ENCODE measurements around the gene UBE2D2. TPM values are rescaled to one million over a fixed set of nuclear protein-coding genes. Genes with fewer than 3 reads are reported as not detected.

Gene UBE2D2
- total and polyA plus RNA-seq, 2 of the 13 experiments (the other 11 are each of a cell fraction or from before 2014, with no cell fraction given), result 79.1 to 109 TPM

DNA sequence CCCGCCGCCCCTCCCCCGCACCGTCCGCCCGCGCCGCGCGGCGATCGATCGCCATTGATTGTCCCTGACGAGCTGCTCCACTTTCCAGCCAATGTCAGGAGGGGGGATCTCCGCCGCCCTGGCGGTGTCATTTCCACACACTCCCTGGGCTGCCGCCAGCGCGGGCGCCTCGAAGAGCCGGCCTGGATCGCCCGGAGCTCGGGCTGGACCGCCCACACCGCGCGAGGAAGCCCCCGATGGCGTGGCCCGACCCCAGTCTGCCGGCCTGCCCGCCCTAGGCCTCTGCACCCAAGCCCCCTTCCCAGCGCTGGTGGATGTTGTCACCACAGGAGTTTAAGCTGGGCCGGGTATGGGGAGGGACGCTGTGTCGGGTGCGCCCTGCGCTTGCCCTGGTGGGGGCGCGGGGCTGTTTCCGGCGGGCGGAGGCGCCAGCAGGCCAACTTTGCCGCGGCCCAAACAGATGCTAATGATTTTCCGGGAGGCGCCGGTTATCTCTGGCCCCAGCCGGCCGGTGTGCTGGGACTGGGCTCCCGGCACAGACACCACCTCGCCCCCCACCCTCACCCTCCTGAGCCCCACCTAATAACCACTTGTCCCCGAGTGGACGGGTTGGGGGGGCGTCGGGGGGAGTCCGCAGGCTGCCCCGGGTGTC, 76.4 kb downstream of the UBE2D2 start (continued):
- TF ChIP-seq, protein P1, sequence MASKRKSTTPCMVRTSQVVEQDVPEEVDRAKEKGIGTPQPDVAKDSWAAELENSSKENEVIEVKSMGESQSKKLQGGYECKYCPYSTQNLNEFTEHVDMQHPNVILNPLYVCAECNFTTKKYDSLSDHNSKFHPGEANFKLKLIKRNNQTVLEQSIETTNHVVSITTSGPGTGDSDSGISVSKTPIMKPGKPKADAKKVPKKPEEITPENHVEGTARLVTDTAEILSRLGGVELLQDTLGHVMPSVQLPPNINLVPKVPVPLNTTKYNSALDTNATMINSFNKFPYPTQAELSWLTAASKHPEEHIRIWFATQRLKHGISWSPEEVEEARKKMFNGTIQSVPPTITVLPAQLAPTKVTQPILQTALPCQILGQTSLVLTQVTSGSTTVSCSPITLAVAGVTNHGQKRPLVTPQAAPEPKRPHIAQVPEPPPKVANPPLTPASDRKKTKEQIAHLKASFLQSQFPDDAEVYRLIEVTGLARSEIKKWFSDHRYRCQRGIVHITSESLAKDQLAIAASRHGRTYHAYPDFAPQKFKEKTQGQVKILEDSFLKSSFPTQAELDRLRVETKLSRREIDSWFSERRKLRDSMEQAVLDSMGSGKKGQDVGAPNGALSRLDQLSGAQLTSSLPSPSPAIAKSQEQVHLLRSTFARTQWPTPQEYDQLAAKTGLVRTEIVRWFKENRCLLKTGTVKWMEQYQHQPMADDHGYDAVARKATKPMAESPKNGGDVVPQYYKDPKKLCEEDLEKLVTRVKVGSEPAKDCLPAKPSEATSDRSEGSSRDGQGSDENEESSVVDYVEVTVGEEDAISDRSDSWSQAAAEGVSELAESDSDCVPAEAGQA (IDR thresholded peaks at IDR 0.05; ENCODE audit: low read depth), result no peak
- TF ChIP-seq, protein P1 (CRISPR knock-in tag; IDR thresholded peaks at IDR 0.05; ENCODE audit: borderline replicate concordance), result 0 out of 2 replicates have a peak, but pooled peaks have one; percentile 60
- TF ChIP-seq NFKB2 (CRISPR knock-in tag; IDR thresholded peaks at IDR 0.05; ENCODE audit: borderline replicate concordance) (no peak), SKI (IDR thresholded peaks at IDR 0.05; ENCODE audit: partially characterized antibody) (peak; percentile 95), REL (CRISPR knock-in tag; conservative IDR thresholded peaks at IDR 0.05) (peak; percentile 77), ZNF839 (CRISPR knock-in tag; IDR thresholded peaks at IDR 0.05; ENCODE audit: borderline replicate concordance) (peak; percentile 52; the same call in 1 of the 2 replicates), EHMT2 (IDR thresholded peaks at IDR 0.05; ENCODE audit: borderline replicate concordance, low read depth, low read length) (no peak), STAT5B (CRISPR knock-in tag; IDR thresholded peaks at IDR 0.05) (no peak), NFE2L2 (IDR thresholded peaks at IDR 0.05; ENCODE audit: low read length) (no peak), ZNF232 (CRISPR knock-in tag; IDR thresholded peaks at IDR 0.05; ENCODE audit: borderline replicate concordance) (0 out of 2 replicates have a peak, but pooled peaks have one; percentile 42)
- TF ChIP-seq, protein P2, sequence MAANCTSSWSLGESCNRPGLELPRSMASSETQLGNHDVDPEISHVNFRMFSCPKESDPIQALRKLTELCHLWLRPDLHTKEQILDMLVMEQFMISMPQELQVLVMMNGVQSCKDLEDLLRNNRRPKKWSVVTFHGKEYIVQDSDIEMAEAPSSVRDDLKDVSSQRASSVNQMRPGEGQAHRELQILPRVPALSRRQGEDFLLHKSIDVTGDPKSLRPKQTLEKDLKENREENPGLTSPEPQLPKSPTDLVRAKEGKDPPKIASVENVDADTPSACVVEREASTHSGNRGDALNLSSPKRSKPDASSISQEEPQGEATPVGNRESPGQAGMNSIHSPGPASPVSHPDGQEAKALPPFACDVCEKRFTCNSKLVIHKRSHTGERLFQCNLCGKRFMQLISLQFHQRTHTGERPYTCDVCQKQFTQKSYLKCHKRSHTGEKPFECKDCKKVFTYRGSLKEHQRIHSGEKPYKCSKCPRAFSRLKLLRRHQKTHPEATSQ (CRISPR knock-in tag; IDR thresholded peaks at IDR 0.05; ENCODE audit: borderline replicate concordance), result 0 out of 2 replicates have a peak, but pooled peaks have one; percentile 78
- TF ChIP-seq, protein P3, sequence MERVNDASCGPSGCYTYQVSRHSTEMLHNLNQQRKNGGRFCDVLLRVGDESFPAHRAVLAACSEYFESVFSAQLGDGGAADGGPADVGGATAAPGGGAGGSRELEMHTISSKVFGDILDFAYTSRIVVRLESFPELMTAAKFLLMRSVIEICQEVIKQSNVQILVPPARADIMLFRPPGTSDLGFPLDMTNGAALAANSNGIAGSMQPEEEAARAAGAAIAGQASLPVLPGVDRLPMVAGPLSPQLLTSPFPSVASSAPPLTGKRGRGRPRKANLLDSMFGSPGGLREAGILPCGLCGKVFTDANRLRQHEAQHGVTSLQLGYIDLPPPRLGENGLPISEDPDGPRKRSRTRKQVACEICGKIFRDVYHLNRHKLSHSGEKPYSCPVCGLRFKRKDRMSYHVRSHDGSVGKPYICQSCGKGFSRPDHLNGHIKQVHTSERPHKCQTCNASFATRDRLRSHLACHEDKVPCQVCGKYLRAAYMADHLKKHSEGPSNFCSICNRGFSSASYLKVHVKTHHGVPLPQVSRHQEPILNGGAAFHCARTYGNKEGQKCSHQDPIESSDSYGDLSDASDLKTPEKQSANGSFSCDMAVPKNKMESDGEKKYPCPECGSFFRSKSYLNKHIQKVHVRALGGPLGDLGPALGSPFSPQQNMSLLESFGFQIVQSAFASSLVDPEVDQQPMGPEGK (CRISPR knock-in tag; IDR thresholded peaks at IDR 0.05), result peak; percentile 89
- TF ChIP-seq, protein P4, sequence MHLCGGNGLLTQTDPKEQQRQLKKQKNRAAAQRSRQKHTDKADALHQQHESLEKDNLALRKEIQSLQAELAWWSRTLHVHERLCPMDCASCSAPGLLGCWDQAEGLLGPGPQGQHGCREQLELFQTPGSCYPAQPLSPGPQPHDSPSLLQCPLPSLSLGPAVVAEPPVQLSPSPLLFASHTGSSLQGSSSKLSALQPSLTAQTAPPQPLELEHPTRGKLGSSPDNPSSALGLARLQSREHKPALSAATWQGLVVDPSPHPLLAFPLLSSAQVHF (CRISPR knock-in tag; IDR thresholded peaks at IDR 0.05), result peak; percentile 44; the same call in 1 of the 2 replicates
- TF ChIP-seq, protein P5, sequence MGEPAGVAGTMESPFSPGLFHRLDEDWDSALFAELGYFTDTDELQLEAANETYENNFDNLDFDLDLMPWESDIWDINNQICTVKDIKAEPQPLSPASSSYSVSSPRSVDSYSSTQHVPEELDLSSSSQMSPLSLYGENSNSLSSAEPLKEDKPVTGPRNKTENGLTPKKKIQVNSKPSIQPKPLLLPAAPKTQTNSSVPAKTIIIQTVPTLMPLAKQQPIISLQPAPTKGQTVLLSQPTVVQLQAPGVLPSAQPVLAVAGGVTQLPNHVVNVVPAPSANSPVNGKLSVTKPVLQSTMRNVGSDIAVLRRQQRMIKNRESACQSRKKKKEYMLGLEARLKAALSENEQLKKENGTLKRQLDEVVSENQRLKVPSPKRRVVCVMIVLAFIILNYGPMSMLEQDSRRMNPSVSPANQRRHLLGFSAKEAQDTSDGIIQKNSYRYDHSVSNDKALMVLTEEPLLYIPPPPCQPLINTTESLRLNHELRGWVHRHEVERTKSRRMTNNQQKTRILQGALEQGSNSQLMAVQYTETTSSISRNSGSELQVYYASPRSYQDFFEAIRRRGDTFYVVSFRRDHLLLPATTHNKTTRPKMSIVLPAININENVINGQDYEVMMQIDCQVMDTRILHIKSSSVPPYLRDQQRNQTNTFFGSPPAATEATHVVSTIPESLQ (CRISPR knock-in tag; conservative IDR thresholded peaks at IDR 0.05), result no peak
- TF ChIP-seq, protein P6, sequence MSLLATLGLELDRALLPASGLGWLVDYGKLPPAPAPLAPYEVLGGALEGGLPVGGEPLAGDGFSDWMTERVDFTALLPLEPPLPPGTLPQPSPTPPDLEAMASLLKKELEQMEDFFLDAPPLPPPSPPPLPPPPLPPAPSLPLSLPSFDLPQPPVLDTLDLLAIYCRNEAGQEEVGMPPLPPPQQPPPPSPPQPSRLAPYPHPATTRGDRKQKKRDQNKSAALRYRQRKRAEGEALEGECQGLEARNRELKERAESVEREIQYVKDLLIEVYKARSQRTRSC (CRISPR knock-in tag; IDR thresholded peaks at IDR 0.05; ENCODE audit: low read depth), result no peak
